GM08714 (cell line): Measurements from ENCODE around the gene SVEP1.
"Not testable (repeated sequence)": the region's sequence is repeated elsewhere in the genome, so short reads cannot be mapped to it uniquely, and the experiment has no call there.

Experiments
- H3K4me3 ChIP-seq: fragments of 200-500 bp; sonication (Bioruptor generic); 2 replicates; pipeline ENCODE4 v1.5.1; 2014; ENCODE audit warnings: mild to moderate bottlenecking, low read length, inconsistent platforms
- ZNF274 ChIP-seq: IDR thresholded peaks from 2 replicates; pipeline ENCODE4 v1.6.1; 2012; ENCODE audit warnings: mild to moderate bottlenecking, low read depth, low read length

SVEP1 gene

DNA sequence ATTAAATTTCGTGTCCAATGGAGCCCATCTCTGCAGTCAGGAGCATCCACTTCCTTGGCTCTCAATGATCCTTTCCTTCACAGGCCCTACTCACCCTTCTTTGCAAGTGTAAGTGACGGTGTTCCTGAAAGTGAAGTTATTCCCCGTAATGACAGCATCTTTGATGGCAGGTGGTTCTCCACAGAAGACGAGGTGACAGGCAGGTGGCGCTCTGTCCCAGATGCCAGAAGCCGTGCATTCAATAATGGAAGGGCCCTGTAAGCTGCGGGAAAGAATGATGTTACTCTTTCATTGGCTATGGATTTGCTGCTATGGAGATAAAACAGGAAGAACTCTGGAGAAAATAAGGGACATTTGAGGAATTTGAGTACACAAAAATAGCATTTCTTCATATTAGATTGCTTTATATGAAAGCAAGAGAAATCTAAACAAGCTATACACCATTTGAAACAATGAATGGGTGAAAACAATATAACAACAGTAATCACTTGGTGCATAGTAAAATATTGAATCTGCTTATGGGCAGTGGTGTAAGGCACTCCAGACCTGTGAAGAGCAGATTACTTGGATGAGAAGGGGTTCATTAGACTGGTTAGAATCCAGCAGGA is 151.9 kb downstream of the SVEP1 start:
- no peak overlapping the region for H3K4me3 ChIP-seq
- no peak for TF ChIP-seq ZNF274

- TF ChIP-seq ZNF274, result no peak
- no peak overlapping the region for H3K4me3 ChIP-seq
Observed at GRCh38 chr9:110426052-110426709, 153.4 kb downstream of the SVEP1 start.

DNA sequence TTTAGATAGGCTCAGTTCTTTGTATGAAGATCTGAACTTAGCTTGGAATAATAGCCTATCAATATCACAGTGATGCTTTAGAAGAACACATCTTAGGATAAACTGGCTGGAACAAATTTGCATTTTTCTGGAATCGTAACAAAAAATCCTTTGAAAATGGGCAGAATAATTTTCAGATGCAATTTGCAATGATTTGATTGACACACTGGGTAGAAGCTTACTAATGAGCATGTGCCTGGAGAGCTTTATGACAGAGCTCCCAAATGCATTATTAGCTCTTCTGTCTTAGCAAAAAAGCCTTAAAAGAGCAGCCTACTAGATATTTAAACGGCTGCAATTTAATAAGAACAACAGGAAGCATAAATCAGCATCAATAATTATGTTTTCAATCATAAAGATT is 165.1 kb downstream of the SVEP1 start:
- no peak for TF ChIP-seq ZNF274
- H3K4me3 ChIP-seq, result no peak overlapping the region

GRCh38 chr9:110410961-110411360 is 168.6 kb downstream of the SVEP1 start:
- no peak for TF ChIP-seq ZNF274
- H3K4me3 ChIP-seq, result no peak overlapping the region

- H3K4me3 ChIP-seq, result no peak overlapping the region
- TF ChIP-seq ZNF274, result no peak
Observed at GRCh38 chr9:110408598-110408997, 170.9 kb downstream of the SVEP1 start.

DNA sequence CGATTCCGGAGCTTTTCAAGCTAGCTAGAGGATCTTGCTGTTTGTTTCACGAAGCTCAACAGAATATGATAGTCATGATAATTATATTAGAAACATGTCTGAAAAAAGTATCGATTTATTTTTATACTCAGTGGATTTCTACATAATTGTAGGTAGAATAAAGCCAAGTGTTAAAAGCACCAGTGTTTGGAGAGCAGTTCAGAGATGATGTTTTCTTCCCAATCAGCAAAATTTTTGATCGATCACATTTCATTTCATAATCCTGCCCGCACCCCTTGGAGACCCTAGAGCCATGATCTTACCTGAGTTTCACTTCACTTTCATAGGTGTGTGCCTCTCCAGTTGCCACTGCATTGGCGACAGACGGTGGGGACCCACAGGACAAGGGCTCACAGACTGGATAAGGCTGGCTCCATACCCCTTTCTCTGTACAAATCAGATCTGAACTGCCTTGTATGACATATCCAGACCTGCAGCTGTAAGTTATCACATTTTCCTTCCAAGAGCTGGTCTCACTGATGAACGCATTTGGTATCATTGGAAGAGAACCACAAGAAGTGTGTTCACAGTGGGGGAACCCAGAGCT is 173.6 kb downstream of the SVEP1 start:
- no peak for TF ChIP-seq ZNF274
- no peak overlapping the region for H3K4me3 ChIP-seq

GRCh38 chr9:110404473-110404872 is 175.1 kb downstream of the SVEP1 start:
- no peak overlapping the region for H3K4me3 ChIP-seq
- TF ChIP-seq ZNF274, result no peak

GRCh38 chr9:110399983-110400382 is 179.6 kb downstream of the SVEP1 start:
- H3K4me3 ChIP-seq, result no peak overlapping the region
- no peak for TF ChIP-seq ZNF274

GRCh38 chr9:110398992-110399391 is 180.5 kb downstream of the SVEP1 start:
- not testable (repeated sequence) for H3K4me3 ChIP-seq

DNA sequence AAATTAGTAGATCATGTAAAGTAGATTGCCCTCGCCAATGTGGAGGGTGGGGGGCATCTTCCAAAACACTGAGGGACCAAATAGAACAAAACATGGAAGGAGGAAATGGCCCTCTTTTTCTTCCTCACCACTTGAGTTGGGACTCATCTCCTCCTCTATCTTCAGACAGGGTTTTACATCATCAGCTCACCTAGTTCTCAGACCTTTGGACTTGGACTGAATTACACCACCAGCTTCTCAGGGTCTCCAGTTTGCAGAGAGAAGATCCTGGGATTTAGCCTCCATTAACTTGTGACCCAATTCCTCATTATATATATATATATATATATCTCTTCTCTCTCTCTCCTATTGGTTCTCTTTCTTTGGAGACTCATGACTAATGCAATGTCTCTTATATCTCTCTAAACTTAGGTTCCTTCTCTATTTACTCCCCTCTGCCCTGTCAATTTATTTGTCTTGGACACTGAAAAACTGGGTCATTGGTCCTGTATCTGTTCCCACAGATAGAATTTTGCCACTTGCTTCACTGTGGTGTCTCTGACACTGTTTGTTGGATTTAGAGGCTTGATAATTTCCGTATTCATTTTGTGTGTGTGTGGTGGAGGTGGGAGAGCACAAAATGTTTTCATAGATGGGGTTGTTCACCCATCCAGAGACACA is 187.6 kb downstream of the SVEP1 start:
- TF ChIP-seq ZNF274, result no peak
- H3K4me3 ChIP-seq, result no peak overlapping the region

DNA sequence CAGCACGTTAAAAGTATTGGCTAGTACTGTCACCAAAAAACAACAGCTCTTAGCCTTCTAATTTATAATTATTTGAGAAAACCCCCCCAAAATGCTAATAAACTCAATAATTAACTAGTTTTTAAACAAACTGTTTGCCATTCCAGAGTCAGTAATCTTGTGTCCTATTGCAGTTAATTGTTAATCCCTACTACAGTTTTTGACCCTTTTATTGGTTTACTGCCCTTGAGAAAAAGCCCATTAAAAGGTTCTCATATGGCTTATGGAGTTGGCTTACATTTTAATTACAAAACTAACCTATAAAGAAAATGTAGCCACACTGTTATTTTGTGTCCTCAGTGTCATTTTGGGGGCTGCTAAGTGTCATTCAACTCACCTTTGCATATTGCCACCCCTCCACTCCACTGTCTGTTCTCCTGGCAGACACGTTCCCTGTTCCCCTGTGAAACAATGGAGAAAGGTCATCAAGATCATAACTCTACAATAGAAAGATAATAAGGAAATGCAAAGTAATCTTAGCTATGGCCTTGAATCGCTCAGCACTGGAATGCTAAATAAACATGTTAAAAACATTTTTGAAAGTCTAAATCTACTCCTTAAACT is 190.3 kb downstream of the SVEP1 start:
- no peak for TF ChIP-seq ZNF274

DNA sequence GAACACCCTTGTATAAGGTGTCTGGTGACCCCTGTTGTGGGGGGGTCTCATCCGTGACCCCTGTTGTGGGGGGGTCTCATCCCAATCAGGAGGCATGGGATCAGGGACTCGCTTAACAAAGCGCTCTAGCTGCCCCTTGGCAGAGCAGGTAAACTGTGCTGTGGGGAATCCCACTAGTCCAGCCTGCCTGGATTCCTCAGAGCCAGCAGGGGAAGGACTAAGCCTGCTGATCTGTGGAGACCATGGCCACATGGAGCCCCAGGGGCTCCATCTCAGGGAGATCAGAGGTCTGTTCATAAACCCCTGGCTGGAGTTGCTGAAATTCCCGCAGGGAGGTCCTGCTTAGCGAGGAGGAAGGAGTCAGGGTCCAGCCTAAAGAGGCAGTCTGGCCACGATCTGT is 196.1 kb downstream of the SVEP1 start:
- no peak for TF ChIP-seq ZNF274

More for the DNA sequence above, 190.3 kb downstream of the SVEP1 start:
- no peak overlapping the region for H3K4me3 ChIP-seq

DNA sequence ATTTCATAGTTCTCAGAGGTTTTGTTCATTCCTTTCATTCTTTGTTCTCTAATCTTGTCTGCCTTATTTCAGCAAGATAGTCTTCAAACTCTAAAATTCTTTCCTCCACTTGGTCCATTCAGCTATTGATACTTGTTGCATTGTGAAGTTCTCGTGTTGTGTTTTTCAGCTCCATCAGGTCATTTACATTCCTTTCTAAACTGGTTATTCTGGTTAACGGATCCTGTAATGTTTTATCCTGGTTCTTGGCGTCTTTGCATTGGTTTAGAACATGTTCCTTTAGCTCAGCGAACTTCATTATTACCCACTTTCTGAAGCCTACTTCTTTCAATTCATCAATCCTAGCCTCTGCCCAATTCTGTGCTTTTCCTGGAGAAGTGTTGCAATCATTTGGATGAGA is 196.8 kb downstream of the SVEP1 start:
- H3K4me3 ChIP-seq, result no peak overlapping the region
- TF ChIP-seq ZNF274, result no peak

More for the DNA sequence above, 196.1 kb downstream of the SVEP1 start:
- H3K4me3 ChIP-seq, result no peak overlapping the region

- no peak overlapping the region for H3K4me3 ChIP-seq
- TF ChIP-seq ZNF274, result no peak
Observed at GRCh38 chr9:110371411-110372007, 208.0 kb downstream of the SVEP1 start.

DNA sequence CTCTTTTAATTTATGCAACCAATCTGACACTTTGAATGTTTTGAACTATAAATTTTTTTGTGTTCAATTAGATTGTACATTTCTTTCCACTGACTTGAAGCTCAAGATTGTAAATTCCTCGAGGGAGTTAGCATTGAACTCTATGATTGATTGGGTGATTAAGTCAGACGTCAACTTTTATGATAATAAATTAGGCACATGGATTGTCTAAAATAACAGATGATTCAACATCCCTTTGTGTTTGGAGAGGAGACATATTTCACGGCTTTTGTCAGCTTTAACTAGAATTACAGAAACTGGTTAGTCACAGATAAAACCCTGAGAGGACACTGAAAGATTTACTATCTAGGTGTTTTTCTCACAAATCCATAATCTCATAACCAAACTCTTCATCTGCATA is 209.2 kb downstream of the SVEP1 start:
- no peak overlapping the region for H3K4me3 ChIP-seq
- TF ChIP-seq ZNF274, result no peak
